Activated CD8-positive, alpha-beta memory T cell treated with anti-CD3 and anti-CD28 coated beads, Interleukin-2, amount 50 U/mL, for 1 hour (primary cell): ENCODE data around the gene RNU5B-1.
"Not testable (repeated sequence)": the region's sequence is repeated elsewhere in the genome, so short reads cannot be mapped to it uniquely, and the experiment has no call there.

ENCODE experiments used
- DNase-seq: peaks from one replicate; pipeline ENCODE4 v3.0.0-alpha.2; 2020; ENCODE audit errors: extremely low read depth

RNU5B-1 gene

DNA sequence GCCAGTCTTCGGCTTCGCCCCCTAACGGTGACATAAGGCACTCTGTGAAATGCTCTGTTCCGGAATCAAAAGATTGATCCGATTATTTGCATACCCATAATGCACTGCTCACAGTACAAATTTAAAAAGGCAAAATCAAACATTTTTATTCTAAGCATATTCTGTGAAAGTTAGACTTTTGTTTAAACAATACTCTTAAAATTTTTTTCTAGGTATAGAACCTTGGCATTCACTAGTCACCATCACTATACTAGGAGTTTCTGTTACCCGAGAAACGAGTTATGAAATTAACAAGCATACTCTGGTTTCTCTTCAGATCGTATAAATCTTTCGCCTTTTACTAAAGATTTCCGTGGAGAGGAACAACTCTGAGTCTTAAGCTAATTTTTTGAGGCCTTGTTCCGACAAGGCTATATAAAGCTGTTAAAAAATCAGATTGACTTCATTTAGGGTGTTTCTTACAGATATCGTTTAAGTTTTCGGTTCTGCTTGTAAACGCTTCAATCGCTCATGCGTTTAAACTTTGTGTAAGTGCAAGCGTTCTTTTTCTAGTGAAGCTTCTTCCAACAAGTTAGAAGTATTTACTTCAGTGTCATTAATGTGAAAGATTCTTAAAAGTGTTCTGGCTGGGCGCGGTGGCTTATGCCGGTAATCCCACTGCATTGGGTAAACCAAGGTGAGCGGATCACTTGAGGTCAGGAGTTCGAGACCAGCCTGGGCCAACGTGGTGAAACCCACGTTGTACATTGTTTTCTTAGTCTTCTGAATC, at the start of gene RNU5B-1:
RNU5B-1 (plus strand) TSS at position 297 of the 769 bp plus-strand sequence.
- DNase-seq, result peak; percentile 56

DNA sequence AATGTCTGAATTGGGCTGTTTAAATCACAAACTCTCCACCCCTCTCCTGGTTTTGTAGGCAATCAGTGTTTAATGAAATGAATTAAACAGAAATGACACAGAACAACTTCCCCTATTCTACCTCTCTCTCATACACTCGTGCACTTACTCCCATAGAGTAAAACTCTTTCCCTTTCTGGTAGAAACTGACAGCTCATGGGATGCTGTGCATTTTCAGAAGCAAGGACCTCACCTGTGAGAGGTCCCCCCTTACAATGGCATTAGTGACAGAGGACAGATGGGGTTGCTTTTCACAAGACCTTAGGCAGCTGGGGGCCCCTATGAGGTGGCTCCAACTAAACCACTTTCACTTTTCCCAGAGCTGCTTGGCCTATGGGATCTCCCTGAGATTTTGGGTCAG, 49.7 kb upstream of the RNU5B-1 start:
- DNase-seq, result no peak

DNA sequence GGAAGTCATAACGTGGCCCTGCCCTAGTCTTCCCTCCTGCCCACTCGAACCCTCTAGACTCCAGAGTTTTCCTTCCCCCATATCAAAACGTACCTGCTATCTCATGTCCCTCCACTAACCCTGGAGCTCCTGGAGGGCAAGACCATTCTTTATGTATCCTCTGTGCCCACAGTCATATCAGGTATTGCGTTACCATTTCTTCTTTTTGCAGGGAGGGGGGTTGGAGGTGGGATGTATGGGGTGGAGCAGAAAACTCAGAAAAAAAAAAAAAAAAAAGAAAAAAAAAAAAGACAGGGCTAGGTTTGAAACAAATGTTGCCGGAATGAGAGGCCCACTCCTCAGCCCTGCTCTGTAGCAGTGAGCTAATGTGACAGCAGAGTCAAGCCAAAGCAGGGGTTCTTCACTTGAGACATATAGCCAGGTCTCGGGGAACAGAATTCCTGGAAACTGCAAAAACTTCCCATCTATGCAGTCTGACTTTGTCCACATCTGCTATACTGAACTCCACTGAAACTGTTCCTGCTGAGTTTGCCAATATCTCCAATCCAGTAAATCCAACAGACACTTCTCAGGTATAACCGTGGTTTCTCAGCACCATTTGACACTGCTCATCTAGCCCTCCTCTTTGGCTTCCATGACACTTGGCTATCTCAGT, 48.9 kb upstream of the RNU5B-1 start:
- DNase-seq, result no peak

DNA sequence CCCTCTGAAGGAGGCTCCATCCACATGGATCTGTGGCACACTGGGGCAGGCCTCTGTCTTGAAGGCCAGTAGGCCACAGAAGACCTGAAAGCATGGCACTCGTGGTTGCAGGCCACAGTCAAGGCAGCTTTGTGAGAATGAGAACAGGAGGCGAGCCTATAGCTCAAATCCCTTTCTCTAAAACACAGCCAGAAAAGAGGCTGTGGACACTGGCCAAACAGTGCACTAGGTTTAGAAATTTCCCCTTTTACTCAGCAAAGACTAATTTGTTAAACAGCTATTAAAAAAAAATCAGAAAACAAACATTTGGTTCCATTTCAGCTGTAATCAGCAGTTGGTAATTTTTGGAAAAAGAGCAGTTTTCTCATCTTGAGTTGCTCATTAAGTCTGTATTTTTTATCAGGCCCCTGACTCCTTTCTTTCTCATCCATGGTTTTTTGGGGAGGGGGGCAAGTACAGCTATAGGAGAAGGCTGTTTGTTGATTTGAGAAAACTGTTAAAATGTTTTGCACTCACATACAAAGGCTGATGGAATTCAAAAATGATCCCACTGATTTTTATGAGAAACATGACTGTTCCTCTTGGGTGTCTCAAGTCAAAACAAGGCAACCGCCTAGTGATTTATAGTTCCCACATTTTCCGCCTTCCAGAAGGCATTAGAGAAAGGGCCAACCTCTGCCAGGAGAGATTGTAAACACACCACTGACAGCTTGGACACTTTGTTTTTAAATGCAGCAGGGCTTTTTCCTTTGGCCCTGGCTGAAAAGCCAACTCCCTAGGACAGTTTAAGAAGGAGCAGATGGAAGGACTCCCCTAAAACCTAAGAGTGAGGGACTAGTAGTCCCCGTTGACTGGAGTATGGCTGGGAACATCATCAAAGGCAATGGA, 45.9 kb upstream of the RNU5B-1 start:
- DNase-seq, result no peak

DNA sequence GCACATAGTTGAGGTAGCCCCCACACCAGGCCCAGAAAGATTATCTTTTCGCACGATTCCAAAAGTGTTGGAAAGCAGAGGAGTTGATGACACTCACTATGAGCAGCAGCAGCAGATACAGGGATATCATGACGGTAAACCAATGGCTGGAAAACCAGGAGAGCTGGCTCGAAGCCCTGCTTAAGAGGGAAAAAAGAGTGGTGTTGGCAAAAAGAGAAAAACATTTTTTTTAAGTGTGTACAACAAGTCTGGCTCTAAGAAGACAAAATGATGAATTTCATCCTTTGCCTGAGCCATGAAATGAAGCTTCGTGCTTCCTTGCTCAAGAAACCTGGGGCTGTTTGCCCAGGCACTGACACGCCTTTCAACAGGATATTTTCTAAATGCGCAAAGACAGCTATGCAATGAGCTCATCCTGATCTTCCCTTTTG, 45.1 kb upstream of the RNU5B-1 start:
- no peak for DNase-seq

DNA sequence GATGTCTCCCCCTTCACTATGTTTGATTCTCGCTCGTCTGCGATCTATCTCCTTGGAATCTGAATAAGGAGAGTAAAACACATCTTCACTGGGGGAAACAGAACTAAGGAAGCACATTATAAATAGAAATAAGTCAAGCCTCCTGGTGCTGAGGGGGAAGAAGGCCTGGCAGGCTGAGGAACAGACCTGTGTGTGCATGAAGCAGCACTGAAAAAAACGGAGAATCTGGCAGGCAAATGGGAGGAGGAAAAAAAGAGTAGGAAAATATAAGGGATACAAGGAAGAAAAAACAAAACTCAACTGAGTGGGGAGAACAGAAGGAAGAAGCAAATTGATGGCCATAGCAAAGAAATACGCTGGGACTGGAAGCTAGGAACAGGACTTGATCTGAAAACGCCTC, 43.5 kb upstream of the RNU5B-1 start:
- DNase-seq, result no peak

DNA sequence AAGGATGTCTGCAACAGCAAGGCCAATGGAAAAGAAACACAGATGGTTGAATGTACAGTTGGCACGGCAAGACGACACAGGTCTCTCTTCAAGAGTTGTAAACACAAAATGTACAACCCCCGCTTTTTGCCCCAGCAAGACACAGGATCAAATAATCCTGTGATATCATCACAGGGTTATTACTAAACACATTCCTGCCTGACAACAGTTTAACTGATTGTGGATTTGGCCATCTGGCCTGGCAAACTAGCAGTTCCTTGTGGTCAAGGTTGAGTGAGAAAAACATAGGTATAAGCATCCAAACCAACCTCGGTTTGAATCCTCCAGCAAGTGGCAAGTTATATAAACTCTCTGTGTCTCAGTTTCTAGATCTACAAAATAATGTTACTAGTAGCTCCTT, 41.2 kb upstream of the RNU5B-1 start:
- DNase-seq, result no peak

DNA sequence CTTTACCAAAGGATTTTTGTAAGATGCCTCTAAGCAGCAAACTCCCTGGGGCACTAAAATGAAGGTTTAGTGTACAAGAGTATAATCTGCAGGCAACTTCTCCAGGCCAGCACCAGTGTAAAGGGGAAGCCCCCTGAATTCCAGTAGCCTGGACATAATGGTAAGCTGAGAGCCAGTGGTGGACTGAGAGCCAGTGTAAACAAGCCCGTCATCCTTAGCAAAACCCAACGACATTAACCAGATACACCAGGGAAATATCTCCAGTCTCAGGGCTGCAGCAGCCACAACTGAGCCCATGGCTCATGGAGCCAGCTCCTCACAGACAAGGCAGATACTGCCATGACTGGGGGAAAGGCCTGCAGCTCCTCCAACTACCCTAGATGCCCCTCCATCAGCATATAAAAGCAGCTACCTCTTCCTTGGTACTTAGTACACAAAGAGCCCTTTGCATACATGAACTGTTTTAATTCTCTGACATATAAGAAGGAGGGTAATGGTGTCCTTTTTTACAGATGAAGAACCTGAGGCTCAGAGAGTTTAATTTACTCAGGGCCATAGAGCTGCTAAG, 39.5 kb upstream of the RNU5B-1 start:
- no peak for DNase-seq

DNA sequence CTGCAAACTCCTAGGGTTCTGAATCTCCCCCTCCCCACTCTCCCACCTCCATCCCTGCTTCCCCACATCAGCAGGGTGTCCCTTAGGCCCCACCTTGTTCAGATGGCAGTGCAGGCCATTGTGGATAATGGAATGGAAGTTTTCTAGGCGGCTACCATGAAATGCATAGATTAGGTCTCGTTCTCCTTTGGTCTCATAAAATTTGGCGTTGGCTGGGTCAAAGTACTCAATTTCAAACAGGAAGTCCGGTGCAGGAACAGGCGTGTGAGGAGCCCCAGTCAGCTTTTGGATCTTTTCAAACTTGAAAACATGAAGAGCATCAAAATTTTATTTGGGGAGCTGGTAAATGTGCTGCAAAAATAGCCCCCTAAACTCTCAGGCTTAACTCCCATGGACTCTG, 38.0 kb upstream of the RNU5B-1 start:
- DNase-seq, result no peak

DNA sequence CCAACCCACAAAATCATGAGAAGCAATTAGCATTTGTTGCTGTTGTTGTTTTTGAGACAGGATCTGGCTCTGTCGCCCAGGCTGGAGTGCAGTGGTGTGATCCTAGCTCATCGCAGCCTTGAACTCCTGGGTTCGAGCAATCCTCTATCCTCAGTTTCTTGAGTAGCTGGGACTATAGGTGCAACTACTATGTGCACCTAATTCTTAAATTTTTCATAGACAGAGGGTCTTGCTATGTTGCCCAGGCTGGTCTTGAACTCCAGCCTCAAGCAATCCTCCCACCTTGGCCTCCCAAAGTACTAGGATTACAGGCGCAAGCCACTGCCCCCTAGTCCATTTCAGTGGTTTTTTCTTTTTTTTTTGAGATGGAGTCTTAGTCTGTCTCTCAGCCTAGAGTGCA, 36.1 kb upstream of the RNU5B-1 start:
- no peak for DNase-seq

DNA sequence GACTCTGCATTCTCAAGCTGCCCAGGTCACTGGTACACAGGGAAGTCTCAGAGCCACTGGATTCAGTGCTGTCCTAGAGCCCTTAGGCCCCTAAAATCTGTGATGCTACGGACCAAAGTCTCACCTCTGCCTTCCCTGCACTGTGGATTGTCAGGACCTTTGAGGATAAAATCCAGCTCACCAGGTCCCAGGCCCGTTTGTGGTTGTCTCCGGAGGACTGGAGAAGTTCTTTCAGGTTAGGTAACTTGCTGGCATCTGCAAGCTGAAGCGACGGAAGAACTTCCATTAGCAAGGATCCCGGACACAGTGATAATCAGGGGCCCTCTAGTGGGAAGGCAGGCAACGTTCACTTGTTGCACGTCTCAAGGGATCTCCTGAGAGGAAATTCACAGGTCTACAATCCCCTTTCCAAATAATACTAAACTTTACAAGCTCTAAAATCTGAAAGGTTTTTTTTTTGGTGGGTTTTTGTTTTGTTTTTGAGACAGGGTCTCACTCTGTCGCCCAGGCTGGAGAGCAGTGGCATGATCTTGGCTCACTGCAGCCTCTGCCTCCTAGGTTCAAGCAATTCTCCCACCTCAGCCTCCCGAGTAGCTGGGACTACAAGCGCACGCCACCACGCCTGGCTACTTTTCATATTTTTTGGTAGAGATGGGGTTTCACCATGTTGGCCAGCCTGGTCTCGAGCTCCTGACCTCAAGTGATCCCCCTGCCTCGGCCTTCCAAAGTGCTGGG, 33.5 kb upstream of the RNU5B-1 start:
- DNase-seq, result not testable (repeated sequence)

DNA sequence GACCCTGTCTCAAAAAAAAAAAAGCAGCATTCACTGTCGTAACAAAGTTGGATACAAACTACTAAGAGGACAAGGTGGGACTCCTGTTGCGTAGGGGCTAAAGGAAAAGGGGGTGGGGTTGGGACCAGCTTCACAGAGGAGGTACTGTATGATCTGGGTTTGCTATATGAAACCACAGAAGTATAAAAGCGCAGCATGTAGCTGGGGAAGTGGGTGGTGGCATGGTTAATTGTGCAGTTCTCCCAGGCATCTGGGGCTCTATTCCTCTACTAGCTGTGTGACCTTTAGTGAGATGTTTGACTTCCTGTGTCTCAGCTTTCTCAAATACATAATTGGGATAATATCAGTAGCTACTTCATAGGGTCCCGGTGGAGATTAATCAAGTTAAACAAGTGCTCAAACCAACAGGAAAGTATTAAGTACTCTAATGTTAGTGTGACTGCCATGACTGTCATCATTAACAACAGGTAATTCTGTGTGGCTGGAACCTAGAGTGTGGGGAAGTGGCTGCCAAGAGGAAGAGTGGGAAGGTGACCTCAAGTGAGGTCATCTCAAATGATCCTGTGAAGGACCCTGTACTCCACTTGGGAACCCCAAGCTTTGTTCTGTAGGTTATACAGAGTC, 29.3 kb upstream of the RNU5B-1 start:
- DNase-seq, result no peak

DNA sequence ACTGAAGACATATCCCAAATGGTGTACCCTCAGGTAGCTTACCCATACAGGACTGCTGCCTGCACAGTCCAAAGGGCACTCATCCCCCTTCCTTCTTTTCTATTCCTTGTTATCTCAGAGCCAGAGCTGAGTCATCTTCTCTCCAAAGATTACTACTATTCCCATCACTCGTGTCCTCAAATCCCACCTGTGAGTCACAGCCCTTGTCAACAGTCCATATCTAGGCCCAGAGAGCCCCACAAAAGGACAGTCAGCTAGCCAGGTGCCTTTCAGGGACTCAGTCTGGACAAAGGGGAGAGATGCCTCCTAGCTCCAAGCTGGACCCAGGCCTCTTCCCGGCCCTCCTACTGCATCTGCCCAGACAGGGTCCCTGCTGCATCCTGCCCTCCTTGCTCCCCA, 28.8 kb upstream of the RNU5B-1 start:
- no peak for DNase-seq

DNA sequence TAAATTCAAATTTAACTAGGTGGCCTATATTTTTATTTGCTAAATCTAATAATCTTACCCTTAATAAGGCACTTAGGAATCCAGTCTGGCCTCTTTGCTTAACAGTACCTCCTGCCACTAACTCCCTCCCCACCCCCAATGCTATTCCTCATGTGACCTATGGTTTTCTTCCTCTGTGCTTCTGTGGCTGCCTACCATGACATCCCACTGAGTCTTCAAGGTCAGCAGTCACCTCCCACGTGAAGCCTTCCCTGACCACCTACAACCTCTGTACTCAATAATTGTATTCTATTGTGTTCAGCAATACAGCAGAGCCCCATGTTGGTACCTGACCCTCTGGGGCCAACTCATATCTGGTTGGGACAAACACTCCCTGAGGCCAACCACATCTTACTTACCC, 27.5 kb upstream of the RNU5B-1 start:
- no peak for DNase-seq

DNA sequence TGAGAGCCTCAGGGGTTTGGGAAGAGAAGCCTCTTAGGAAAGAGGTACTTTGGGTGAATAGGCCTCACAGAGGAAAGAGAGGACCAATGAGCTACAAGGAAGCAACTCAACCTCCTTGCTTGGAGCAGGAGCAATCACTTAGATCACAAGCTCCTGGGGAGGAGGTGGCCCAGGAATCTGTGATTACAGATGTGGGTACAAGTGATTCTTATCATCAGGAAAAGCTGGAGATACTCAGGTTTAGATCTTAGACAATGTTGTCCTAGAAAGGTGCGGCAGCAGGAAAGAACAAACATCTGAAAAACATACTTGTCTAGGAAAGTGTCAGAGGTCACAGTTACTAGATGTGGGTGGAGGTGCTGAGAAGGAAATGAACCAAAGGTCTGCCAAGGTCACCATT, 26.0 kb upstream of the RNU5B-1 start:
- no peak for DNase-seq

DNA sequence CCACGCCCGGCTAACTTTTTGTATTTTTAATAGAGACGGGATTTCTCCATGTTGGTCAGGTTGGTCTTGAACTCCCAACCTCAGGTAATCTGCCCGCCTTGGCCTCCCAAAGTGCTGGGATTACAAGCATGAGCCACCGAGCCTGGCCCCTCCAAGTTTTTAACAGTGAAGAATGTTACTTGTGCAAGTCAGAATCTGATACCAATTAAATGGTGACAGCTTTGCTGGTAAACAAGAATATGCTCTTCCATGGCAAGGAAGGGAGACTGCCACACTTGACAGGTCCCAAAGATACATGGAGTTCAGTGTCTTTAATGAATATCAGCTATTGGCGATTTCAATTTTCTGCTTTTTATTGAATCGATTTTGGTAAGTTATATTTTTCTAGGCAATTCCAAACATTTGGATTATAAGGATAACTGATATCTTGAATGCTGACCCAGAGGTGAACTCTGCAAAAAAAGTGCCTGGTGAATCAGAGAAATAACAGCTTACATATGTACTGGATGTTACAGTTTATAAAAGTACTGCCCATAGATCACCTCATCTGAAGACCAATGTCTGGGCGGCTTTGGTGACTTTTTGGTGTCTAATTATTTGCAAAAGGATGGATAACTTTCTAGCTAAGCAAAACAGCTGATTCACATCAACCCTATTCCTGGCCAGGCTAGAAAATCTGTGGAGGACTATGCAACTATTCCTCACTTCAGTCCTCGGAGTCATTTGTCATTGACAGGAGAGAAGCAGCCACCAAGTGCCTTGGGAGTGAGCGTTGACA, 19.0 kb upstream of the RNU5B-1 start:
- DNase-seq, result no peak

DNA sequence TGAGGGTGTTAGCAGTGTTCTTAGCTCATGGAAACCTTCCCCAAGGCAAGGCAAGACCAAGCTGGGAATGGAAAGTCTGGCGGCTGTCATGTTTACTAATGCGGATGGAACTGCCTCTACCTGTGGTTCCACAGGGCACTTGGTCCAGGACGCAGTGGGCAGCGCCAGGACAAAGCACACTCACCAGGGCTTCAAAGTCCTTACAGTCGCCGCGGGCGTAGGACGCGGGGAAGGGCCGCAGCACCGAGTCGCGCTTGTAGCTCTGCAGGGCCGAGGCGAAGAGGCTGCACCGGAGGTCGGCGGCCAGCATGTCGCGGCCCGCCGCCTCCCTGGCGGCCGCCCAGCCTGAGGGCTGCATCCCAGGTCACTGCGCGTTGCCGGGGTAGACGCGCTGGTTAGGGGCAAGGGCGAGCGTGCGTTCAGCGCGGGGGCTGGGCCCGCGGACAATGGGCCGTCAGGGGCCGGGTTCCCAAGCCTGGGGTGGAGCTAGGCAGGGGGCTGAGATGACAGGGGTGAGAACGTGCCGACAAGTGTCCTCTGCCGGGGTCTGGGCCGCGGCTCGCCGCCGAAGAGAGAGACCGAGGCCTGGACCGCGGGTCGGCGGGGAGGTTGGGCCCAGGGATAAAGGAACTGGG, 18.3 kb upstream of the RNU5B-1 start:
- DNase-seq, result no peak

DNA sequence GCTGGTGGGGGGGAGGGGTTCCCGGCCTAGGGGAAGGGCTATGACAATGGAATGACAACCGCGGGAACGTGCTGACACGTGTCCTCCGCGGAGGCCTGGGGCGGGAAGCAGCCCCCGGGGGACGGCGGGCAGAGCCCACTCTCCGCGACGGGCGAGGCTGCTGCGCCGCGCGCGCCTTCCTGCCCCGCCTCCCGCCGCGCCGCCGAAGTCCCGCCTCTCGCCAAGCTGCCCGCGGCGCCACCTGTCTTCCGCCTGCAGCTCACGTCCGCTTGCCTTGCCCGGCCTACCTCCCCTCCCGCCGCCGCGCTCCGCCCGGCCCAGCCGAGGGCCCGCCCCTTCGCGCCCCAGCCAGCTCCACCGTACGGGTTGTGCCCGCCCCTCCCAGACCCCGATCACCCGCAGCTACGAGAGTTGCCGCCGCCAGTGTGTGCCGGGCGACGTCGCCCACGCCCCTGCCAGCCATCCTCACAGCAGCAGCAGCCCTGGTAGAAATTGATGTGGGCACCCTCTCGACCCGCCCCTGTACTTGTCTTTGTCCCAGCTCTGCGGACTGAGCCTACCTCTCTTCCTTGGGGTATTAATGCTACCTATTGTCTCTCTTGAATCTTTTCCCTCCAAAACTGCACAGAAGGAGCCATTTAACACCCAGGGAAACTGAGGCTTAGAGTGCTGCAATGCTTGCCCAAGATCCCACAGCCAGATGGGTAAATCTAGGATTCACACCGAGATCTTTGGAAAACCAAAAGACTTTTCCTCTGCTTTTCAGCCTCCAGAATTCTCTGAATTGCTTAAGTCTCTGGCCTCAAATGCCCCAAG, 17.6 kb upstream of the RNU5B-1 start, which contains the start of gene PARP16:
PARP16 (minus strand) TSS at position 180 of the 816 bp plus-strand sequence. CDS start 457 bp downstream, outside the sequence.
- peak; percentile 69 for DNase-seq

DNA sequence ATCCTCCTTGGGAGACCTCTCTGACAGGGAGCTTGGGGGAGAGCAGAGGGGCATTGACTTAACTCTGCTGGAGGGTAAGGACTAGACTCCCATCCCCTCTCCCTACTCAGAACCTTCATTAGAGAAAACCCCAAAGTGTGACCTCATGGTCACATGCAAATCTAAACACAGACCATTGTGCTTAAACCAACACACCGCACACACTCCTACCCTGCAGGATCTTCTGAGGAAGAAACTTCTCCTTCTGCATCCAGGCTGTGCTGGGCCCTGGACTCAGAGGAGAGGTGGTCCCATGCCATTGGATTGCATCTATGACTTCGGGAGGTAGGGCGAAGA, 17.0 kb upstream of the RNU5B-1 start:
- no peak for DNase-seq
